HG03520 (cell line): ENCODE measurements around the gene ARL16.

Experiments
- ATAC-seq: cut with Tn5 transposase; IDR thresholded peaks from one replicate; pipeline ENCODE4 v1.9.1; 2021; ENCODE audit warnings: mild to moderate bottlenecking, moderate library complexity; ENCODE audit not compliant: unreplicated experiment

ARL16 gene

DNA sequence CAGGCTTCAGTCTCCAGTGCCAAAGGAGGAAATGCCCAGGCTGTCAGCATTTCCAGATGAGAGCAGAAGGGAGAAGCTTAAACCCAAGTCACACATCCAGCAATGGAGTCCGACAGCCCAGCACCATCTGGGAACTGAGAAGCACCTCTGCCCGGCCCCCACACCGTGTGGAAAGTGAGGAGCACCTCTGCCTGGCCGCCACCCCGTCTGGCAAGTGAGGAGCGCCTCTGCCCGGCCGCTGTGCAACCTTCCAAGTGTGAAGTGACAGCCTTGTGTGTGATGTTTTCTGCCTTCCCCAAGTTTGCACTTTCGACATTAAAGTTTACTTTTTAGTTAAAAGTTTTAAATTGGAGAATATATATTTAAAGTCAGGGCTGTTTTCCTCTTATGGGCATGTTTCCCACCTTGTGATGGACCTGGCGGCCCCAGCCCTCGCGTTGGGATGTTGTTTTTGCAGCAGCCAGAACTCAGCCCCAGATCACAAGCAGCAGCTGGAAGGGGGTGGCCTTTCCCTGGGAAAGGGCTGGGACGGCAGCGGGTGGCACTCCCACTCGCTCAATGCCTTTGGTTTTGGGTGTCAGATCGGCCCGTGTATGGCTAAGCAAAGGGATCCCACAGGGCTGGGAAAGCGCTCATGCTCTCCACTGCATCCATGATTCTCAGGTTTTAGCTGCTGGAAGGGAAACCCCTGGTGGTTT, 9.9 kb downstream of the ARL16 start:
- no peak for ATAC-seq

DNA sequence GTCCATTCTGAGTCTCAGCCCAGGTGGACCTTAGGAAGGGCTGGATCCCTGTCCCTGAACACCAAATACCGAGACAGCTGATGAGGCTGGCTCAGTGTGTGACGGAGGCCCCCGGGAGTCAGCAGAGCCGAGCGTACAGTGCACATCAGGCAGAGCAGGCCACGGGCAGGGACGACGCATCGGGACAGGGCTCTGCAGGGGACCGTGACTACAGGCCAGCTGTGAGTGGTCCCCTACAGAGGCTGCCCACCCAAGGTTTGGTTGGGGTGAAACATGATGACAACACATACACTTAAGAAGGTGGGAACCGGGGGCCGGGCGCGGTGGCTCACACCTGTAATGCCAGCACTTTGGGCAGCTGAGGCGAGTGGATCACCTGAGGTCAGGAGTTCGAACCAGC, 10.6 kb downstream of the ARL16 start:
- ATAC-seq: no peak

DNA sequence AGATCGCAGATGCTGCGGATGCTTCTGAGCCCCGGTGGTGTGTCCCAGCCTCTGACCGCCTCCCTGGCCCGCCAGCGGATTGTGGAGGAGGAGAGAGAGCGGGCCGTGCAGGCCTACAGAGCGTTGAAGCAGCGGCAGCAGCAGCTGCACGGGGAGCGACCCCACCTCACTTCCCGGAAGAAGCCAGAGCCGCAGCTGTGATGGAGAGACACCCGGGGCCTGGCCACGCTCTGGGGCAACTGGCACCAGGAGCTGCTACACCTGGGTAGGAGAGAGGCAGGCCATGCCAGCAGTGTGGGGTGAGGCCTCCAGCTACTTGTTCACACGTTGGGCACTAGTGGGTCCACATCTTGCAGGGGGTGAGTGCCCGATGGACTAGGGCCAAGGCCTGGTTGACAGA, 11.1 kb downstream of the ARL16 start:
- ATAC-seq: no peak

DNA sequence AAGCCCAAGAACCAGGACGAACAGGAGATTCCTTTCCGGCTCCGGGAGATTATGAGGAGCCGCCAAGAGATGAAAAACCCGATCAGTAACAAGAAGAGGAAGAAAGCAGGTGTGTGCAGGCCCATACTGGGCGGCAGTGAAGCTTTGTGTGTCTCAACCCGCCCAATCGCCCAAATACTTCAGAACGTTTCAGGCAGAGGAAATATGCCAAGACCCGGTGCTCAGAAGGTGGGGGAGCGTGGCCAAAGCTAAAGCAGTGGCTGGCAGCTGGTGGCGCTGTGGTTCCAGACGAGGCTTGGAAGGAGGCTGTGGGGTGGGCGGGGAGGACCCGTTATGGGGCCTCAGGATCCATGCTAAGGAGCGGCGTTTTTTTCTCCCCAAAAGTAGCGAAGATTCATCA, 15.8 kb downstream of the ARL16 start:
- no peak for ATAC-seq

DNA sequence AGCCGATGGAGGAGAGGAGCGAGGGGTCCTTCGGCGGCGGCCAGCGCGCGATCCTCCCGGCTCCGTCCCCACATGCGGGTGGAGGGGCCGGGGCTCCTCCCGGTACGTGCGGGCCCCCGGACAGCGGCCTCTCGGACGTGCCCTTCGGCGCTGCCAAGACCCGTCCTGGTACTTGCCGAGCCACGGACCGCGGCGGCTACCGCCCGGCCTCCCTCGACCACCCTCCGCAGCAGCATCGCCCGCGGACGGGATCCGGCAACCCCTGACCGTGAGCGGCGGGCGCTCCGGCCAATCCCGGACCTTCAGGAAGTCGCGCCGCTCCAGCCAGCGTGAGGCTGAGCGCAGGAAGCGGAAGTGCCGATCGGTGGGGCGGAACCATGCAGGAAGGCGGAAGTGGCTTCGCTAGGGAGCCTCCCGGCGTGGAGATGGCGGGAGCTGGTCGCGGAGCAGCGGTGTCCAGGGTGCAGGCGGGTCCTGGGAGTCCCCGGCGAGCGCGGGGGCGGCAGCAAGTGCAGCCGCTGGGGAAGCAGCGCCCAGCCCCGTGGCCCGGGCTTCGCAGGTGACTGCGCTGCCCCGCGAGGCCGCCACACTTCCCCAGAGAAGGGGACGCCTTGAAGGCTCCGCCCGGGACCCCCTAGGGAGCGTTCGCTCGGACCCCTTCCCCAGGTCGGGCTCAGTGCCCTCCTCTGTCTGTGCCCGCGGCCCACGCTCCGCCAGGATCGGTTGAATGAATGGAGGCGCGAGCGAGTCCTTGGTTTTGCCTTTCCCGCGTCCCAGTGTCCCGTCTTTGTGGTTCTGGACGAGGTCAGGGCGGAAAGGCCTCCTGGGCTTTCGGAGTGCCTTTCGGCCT, 17.0 kb downstream of the ARL16 start, which contains the start of the genes CCDC137 and OXLD1:
CCDC137 (plus strand) TSS at position 396 of the 850 bp plus-strand sequence; CDS start at position 426, 30 bp downstream.
OXLD1 (minus strand) TSS at position 264 of the 850 bp plus-strand sequence; CDS start at position 236, 28 bp downstream.
- peak; percentile 95 for ATAC-seq

DNA sequence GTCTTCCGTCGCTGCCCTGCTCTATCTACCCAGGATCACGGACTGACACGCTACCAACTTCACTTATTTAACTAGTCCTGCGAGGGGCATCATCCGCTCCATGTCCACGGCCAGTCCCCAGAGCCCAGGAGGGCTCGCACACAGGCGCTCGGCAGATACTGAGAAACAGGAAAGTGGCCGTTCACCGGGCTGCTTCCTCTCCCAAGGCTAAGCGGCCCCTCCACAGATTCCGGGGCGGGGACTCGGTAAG, 17.6 kb downstream of the ARL16 start:
- ATAC-seq: peak; percentile 9

DNA sequence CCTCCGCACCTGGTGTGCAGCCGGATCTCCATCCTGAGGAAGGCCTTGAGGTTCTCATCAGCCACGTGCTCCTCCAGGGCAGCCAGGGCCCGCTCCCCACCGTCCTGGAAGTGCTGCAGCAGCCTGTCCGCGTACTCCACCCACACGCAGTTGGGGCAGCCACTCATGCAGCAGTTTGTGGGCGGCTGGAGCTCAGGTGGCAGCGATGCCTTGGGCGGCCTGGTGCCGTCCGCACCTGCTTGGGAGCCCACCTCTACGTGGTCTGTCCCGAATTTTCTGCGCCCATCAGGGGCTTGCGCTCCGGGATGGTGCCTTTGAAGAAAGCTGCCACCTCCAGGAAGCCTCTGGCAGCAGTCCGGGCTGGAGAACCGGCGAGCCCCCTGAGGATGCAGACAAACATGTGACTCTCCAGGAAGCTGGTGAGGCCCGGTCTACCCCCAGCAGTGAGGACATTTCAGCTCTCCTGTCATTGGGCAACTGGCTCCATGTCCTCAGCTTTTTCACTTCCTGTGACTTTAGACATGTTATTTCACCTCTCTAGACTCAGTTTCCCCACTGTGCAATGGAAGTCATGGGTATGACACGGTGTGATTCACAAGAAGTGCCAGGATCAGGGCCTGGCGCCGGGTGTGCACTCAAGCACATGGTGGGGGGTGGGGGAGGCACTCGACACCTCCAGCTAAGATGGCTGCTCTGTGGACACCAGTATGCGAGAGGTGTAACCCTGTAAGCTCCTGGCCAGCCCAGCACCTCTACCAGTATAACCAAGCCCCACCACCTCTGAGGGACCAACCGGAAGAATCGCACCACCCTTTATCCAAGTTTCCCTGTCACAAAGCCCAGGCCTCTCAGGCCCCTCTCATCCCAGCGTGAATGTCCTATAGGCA, 18.1 kb downstream of the ARL16 start:
- ATAC-seq: no peak

DNA sequence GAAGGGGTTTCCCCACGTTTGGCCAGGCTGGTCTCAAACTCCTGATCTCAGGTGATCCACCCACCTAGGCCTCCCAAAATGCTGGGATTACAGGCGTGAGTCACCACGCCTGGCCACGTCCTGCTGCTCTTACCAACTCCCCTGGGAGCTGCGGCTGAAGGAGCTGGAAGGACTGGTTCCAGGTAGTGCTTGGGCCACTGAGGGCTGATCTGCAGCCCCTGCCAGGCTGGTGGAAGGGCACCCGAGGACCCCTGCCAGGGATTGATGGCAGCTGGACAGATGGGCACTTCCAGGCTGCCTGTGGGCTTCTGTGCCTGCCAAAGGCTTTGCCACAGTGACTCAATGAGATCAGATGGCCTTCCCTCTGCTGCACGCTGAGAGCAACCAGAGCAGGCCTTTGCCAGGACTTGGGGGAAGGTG, 19.5 kb downstream of the ARL16 start:
- no peak for ATAC-seq

DNA sequence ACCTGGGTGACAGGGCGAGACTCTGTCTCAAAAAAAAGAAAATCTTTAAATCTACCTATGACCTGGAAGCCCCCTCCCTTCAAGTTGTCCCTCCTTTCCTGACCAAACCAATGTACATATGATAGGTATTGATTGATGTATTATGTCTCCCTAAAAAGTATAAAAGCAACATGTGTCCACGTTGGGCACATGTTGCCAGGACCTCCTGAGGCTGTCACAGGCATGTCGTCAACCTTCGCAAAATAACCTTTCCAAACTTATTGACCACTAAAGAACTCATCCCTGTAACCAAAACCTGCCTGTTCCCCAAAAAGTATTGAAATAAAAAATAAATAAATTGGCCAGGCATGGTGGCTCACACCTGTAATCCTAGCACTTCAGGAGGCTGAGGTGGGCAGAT, 21.6 kb downstream of the ARL16 start:
- no peak for ATAC-seq

DNA sequence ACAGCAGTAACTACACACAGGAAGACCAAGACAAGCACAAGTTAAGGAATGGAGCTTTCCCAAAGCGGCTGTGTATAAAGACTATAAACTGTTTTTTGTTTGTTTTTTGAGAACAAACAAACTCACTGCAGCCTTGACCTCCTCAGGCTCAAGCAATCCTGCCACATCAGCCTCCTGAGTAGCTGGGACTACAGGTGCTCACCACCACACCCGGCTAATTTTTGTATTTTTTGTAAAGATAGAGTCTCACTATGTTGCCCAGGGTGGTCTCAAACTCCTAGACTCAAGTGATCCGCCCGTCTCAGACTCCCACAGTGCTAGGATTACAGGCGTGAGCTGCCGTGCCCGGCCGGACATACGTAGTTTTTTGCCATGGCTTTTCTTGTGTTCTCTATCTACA, 23.2 kb downstream of the ARL16 start:
- no peak for ATAC-seq

DNA sequence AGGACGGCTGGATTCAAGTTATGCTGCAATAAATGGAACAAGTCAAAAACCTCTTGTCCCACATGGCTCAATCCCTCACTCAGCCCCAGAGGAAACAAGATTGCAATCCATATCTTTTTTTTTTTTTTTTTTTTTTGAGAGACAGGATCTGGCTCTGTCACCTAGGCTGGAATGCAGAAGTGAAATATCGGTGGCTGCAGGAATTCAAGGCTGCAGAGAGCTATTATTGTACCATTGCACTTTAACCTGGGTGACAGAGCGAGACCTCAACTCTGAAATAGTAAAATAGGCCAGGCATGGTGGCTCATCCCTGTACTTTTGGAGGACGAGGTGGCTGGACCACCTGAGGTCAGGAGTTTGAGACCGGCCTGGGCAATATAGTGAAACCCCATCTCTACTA, 24.6 kb downstream of the ARL16 start:
- ATAC-seq: no peak

DNA sequence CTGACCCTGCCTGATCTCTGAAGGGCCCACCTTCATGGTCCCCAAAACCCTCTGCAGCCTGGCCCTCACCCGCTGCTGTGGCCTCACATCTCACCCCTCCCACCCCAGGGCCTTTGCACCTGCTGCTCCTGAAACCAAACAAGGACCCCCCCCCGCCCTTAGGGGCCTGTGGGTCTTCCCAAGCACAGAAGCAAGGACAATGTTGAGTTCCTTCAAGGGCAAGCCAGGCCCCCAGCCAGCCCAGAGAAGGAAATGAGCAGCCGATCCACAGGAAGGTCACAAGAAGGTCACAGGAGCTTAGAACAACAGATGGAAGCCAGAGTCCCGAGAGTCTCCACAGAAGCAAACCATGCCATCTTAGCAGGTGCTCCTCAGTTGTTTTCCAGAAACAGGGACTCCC, 26.8 kb downstream of the ARL16 start:
- no peak for ATAC-seq

DNA sequence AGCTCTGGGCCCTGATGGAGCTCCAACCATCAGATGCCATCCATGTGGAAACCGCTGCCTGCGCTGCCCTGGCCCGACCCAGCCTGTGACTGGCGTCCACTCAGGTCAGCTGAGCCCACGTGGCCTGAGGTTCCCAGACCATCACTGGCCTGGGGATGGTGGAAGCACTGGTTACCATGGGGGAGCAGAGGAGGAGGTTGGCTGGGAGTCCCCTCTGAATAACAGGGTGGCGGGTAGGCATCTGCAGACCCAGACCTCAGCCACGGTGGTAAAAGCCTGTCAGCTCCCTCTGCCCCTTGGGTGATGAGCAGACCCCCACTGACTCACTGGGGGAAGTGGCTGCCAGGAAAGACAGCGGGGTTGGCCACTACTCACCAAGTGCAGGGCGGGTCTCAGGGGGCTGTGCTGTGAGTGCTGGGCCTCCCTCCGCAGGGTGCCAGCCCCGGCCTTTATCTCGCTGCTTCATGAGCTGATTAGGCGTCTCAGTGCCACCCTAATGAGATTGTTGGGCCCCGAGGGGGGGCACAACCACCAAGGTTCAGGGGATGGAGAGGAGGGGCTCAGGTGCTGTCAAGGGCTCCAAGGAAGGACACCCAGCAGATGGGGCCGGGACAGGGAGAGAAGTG, 27.4 kb downstream of the ARL16 start, which contains the start of gene PDE6G:
PDE6G (minus strand) TSS at position 425 of the 626 bp plus-strand sequence. CDS start 3,237 bp downstream, outside the sequence.
- ATAC-seq: no peak

DNA sequence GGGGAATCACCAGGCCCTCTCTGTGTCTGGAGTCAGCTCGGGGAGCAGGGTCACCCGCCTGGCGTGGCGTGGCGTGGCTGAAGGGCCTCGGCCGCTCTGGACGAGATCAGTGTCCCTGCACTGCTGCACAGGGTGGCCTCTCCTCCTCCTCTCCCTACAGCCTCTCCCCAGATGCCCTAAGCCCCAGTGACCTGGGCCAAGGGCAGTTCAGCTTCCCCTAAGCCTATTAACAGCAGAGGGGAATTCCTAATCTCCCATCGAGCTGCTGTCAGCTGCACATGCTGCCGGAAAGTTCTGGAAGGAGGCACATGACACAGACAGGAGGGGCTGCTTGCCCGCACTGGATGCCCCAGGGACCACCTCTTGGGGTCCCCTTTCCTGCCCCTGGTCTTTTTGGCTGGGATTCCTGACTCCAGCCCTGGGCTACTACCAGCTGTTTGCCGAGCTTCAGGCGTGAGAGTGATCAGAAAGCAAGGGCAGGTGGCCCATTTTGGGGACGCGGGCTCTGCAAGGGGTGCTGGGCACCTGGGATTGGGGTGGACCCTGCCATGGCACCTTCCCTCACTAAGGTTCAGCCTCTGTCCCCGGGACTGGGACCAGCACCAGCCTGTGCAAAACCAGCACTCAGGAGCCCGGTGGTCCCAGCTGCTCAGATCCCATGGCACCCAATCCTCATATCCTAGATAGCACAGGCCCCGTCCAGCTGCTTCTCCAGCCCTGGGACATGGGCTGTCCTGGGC, 28.0 kb downstream of the ARL16 start:
- ATAC-seq: no peak

DNA sequence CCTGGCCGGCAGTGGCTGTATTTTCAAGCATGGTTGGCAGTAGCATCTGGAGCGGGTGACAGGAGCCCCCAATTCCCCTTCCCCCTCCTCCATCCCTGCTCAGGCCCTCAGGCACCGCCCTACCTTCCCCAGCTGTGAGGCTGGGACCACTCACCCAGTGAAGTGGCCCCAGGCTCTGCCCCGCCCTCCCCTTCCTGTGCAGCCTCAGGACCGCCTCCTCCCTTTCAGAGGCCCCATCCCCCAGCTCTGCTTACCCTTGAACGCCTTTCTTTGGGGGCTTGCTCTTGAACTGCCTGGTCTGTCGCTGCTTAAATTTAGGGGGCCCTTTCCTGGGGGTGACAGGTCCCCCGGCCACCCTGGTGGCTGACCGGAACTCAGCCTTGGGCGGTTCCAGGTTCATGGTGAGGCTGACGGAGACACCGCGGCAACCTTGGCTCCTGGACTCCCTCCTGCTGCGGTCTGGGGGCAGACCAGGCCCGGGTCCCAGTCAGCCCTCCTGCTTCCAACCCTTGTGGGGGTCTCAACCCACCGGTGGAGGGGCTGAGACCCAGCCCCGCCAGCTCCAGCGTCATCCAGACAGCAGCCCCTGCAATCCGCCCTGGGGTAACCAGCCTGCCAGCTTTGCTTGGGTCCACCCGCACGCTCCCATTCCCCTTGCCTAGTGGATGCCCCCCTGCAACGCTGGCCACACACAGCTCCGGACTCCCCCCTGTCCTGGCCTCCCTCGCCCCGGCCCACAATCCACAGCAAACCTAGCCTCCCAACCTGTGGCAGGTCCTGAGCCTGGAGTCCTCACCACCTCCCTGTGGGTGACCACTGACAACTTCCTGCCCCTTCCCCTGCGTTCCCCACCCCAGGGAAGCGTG, 30.5 kb downstream of the ARL16 start:
- ATAC-seq: no peak

DNA sequence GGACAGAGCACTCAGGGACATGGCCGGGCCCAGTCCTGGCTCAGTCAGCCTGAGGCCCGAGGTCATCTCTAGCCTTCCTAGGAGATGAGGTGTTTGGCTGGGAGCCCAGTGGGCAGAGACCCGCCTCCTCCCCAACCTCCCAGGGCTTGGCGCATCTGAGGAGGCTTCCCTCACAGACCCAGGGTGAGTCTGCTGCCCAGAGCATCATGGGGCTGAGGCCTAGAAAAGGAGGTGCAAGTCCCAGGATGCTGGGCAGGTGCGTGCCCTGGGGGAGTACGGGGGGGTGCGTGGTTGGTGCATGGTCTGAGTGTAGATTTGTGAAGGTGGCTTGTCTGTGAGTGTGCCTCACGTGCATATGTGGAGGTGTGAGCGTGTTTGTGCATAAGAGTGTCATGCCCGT, 31.9 kb downstream of the ARL16 start:
- no peak for ATAC-seq

DNA sequence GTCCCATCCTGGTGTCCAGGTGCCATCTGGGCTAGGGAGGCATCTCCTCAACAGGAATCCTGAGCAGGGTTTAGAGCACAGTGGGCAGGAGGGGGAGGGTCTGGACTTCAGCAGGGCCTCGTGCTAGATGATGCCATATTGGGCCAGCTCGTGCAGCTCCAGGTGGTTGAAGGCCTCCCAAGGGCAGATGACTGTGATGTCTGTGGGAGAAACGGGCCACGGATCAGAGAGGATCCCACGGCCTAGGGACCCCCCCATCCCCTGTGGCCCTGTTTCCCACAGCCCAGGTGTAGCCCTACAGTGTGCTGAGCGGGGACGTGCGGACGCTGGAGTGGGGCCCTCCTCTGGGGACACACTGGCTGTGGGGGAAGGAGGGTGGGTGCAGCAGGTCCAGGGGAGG, 32.6 kb downstream of the ARL16 start:
- ATAC-seq: no peak

DNA sequence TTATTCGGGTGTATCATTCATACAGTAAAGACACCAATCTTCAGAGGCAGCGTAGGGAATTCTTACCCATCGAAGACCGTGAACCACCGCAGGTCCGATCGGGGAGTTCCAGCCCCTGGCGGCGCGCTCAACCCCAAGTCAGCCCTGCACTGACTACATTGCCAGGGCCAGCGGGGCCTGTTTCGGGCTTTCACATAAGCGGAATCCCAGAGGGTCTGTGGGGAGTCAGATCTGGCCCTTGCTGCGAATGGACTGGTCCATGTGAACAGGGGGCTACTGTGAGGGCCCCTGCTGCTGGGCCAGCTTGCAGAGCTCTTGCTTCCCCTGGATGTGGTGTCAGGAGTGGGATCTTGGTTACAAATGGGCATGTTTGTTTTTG, 34.9 kb downstream of the ARL16 start:
- ATAC-seq: no peak

DNA sequence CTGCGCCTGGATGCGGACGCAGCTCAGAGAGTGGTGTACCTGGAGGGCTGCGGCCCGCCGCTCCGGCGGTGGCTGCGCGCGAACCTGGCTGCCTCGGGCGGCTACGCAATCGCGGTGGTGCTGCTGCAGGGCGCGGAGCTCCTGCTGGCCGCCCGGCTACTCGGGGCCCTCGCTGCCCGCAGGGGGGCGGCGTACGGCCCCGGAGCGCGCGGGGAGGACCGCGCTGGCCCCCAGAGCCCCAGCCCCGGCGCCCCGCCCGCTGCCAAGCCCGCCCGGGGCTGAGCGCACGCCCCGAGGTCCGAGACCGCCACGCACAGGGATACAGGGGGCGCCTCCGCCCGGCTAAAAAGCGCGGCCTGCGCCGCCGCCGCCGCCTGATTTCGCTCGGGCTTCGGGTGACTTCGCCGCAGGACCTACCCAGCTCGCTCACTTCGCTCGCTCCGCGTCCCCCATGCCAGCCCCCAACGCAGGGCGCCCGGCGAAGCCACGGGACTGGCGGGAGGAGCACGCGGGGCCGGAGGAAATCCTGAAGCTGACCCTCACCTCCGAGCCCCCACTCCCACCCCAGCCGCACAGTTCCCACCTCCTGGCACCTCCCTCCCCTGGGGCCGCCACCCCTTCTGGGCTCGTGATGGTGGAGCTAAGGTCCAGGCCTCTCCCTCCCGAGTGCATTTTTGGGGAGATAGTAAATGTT, 35.4 kb downstream of the ARL16 start:
- ATAC-seq: no peak
